Activated CD8-positive, alpha-beta memory T cell treated with anti-CD3 and anti-CD28 coated beads, Interleukin-2, amount 10 ng/mL, durations not matched to agents 7 days and 5 days (primary cell): ENCODE data around the gene C22orf31. TPM values are rescaled to one million over a fixed set of nuclear protein-coding genes. Genes with fewer than 3 reads are reported as not detected.

Experiments used
- ATAC-seq: fragments of 150-1000 bp; cut with Tn5 transposase; one replicate; pipeline ENCODE4 v1.10.0; 2021; ENCODE audit warnings: moderate library complexity
- CTCF ChIA-PET: fragments of 350-600 bp; sonication (Branson Sonifier 250); formaldehyde crosslinking; loops from one replicate; lab custom pipeline; 2021; ENCODE audit warnings: antibody characterized with exemption; lab: Charles Lee
- DNase-seq: peaks from one replicate; pipeline ENCODE4 v3.0.0-alpha.2; 2020
- H3K27ac Mint-ChIP-seq: one replicate; pipeline ENCODE4 v1.8.0; 2021; ENCODE audit warnings: mild to moderate bottlenecking, mixed read lengths
- H3K27me3 Mint-ChIP-seq: one replicate; pipeline ENCODE4 v1.8.0; 2021; ENCODE audit warnings: mixed read lengths
- H3K36me3 Mint-ChIP-seq: one replicate; pipeline ENCODE4 v1.8.0; 2021; ENCODE audit warnings: mild to moderate bottlenecking, mixed read lengths
- H3K4me1 Mint-ChIP-seq: one replicate; pipeline ENCODE4 v1.8.0; 2021; ENCODE audit warnings: mixed read lengths
- H3K4me3 Mint-ChIP-seq: one replicate; pipeline ENCODE4 v1.8.0; 2021; ENCODE audit warnings: mild to moderate bottlenecking, moderate library complexity, mixed read lengths
- H3K9me3 Mint-ChIP-seq: one replicate; pipeline ENCODE4 v1.8.0; 2022; ENCODE audit warnings: low read depth, mixed read lengths
- total RNA-seq, 2 experiments: library from RNA; stranded (reverse); gene quantifications; one replicate each; pipeline ENCODE4 v1.2.3, GENCODE V29; 2021

The C22orf31 gene
- total RNA-seq, 2 experiments from 2014 or later: not detected

DNA sequence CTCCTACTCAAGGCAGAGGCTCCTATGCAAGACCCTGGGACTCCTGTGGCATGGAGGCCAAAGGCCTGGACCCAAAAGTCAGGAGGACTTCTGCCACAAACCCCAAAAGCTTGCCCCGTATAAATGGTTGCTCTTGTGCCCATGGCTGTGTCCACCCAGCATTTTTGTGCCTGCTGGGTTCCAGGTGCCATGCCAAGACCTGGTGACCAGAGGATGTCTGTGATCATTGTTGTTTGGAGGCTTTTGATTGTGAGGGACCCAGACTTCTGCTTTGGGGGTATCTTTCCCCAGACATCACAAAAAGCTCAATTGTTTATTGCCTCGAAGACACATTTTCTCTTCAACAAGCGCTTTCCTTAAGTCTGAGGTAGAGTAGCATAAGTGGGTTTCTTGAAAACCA is 35.1 kb downstream of the C22orf31 start:
- H3K27ac Mint-ChIP-seq: no peak overlapping the region
- DNase-seq: no peak
- no peaks in the 10 kb centered on the region for H3K36me3 Mint-ChIP-seq
- H3K9me3 Mint-ChIP-seq: no peaks in the 10 kb centered on the region
- peaks cover 10% of the 10 kb centered on the region for H3K4me1 Mint-ChIP-seq
- CTCF ChIA-PET: interaction anchor here (0.5 to 1.7 kb wide), 4 partner anchors 8 to 426 kb away, joined by 3 to 4 read pairs (median 4); no protein-coding TSS in a partner anchor
- ATAC-seq: no peak
- peaks cover 77% of the 10 kb centered on the region for H3K27me3 Mint-ChIP-seq
- H3K4me3 Mint-ChIP-seq: no peak overlapping the region

DNA sequence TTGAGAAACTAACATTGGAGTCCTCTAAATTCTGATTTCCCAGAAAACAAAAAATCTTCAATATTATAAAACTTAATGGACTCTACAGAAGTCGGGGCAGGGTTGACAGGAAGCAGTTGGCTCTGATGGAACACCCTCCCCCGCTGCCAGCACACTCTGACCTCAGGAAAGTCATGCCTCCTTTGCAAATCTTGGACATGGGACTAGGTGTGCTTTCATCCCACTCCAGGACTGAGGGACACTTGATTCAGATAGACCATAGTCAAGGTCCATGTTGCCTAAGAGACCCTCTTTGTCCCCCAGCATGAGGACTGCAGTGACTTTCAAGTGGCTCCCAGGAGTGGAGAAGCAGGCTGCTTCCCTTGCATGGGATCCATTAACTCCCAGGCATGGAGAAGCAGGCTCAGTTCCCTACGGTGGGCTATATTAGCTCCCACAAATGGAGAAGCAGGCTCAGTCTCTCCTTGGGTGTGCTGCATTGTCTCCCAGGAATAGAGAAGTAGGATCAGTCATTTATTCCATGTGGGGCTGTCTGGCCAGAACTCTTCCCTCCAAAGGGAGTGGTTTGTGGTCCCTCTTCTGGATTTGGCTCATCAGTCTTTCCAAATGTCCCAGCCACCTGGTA is 38.3 kb downstream of the C22orf31 start:
- H3K4me1 Mint-ChIP-seq: no peaks in the 10 kb centered on the region
- peaks cover 2% of the 10 kb centered on the region for H3K9me3 Mint-ChIP-seq
- ATAC-seq (no peak), DNase-seq (no peak)
- no peak overlapping the region for H3K4me3 Mint-ChIP-seq
- H3K27me3 Mint-ChIP-seq: peaks cover 56% of the 10 kb centered on the region
- no peak overlapping the region for H3K27ac Mint-ChIP-seq
- H3K36me3 Mint-ChIP-seq: no peaks in the 10 kb centered on the region
- CTCF ChIA-PET: interaction anchor here (1.5 kb wide), 1 partner anchor 18 kb away, joined by 3 read pairs; no protein-coding TSS in a partner anchor

DNA sequence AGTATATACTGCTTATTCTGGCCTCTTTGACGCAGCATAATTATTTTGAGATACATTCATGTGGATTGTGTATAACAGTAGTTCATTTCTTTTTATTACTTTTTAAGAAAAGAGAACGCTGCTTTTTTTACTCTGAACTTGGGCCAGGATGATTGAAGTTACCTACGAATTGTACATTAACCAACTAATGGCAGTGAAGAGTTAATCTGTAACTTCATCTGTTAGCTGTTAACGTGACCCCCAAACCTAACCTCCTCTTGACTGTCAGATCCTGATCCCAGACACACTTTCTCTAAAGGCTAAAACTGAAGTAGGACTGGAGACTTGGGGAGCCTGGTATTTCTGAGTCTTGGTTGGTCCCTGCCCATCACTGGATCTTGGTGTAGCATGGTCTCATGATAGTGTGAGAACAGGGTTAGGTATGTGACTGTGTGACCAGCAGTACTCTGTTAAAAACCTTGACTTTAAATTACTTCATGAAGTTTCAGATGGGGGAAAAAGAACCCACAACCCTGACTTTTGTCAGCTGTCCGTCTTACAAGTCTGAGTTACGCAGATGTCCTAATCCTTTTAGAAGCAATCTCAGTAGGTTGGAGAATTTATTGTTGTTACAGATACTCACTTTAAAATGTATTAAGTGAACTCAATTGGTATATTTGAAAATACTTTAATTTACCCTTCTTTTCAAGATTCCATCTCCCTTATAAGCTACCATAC is 39.4 kb downstream of the C22orf31 start:
- Mint-ChIP-seq H3K36me3 (no peaks in the 10 kb centered on the region), H3K4me1 (no peaks in the 10 kb centered on the region), H3K27ac (no peak overlapping the region), H3K27me3 (peaks cover 55% of the 10 kb centered on the region), H3K4me3 (no peak overlapping the region), H3K9me3 (peaks cover 2% of the 10 kb centered on the region)
- DNase-seq: no peak
- CTCF ChIA-PET: interaction anchor here (1.5 kb wide), 1 partner anchor 19 kb away, joined by 3 read pairs; no protein-coding TSS in a partner anchor
- ATAC-seq: no peak

DNA sequence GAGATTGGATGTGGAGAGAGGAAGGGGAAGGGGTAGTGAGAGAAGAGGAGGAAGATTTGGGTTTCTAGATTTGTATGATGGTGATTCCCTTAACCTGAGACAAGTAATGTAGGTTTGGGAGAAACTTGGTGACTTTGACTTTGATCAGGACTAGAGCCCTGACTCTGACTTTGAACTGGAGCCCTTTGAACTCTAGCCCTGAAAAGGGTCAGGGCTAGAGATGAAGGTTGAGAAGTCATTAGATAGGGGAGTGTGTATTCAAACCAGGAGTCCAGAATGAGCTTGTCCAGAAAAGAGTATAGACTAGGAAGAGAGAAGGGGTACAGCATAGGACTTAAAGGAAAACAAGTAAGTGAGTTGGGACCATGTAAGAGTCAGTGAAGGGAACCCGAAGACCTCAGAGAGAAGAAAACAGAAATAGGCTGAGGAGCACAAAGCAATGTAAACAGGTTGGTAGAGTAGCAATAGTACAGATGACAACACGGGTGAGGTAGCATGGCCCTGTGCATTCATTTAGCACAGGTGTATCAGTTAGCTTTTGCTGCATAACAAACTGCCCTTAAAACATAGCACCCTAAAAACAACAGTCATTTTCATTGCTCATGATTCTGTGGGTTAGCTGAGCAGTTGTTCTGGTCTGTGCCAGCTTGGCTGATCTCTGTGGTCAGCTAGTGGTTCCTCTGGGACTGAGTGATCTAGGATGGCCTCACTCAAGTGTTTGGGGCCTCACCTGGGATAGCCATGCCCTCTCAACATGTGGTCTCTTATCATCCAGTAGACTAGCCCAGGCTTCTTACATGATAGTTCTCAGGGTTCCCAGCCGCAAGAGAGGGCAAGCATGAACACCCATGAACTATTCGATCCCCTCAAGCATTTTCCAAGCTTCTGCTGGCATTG is 43.1 kb downstream of the C22orf31 start:
- CTCF ChIA-PET: interaction anchor here (0.7 to 1.1 kb wide), 3 partner anchors 8 to 22 kb away, joined by 3 read pairs; no protein-coding TSS in a partner anchor
- peaks cover 47% of the 10 kb centered on the region for H3K27me3 Mint-ChIP-seq
- H3K9me3 Mint-ChIP-seq: peaks cover 2% of the 10 kb centered on the region
- H3K36me3 Mint-ChIP-seq: no peaks in the 10 kb centered on the region
- ATAC-seq (no peak), DNase-seq (no peak)
- H3K4me1 Mint-ChIP-seq: peaks cover 4% of the 10 kb centered on the region
- H3K27ac Mint-ChIP-seq: no peak overlapping the region
- H3K4me3 Mint-ChIP-seq: no peak overlapping the region

DNA sequence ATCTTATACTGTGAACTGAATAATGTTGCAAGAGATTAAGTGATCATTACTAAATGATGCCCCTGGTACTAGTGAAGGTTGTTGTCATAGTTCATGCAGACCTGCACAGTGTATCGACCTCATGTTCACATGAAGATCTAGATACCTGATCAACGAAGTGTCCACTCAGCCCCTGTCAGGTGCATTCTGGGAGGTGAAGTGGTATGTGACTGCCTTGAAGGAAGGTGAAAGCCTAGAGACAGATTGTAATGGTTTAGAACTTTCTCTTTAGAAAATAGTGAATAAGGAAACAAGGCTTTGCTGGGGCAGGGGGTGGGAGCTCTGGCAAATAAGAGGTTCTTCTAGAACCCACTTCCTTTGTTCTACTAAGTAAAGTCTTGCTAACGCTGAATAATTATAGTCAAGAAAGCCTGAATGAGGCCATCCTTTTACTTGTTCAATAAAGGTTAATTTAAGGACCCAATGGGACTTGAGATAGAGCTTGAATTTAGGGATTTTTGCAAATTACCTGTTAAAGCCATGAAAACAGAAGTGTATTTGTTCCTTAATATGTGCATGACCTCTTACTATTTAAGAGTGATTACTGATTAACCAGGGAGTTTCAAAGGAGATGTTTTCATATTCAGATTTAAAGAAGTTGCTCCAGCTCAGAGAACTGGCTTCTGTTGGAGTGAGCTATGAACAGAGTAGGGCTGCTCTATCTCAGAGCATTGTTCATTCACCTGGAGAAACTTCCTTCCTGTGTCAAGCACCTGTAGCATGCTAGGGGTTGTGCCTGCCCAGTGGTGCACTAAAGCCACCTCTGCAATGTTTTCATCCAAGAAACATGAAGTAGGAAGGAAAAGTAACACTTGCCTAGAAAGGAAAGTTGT is 45.3 kb downstream of the C22orf31 start:
- CTCF ChIA-PET: interaction anchor here (1.0 kb wide), 1 partner anchor 161 kb away, joined by 3 read pairs; no protein-coding TSS in a partner anchor
- Mint-ChIP-seq H3K36me3 (no peaks in the 10 kb centered on the region), H3K4me3 (no peak overlapping the region), H3K27ac (no peak overlapping the region), H3K4me1 (peaks cover 4% of the 10 kb centered on the region), H3K27me3 (peaks cover 36% of the 10 kb centered on the region), H3K9me3 (peaks cover 2% of the 10 kb centered on the region)
- no peak for ATAC-seq
- DNase-seq: no peak

DNA sequence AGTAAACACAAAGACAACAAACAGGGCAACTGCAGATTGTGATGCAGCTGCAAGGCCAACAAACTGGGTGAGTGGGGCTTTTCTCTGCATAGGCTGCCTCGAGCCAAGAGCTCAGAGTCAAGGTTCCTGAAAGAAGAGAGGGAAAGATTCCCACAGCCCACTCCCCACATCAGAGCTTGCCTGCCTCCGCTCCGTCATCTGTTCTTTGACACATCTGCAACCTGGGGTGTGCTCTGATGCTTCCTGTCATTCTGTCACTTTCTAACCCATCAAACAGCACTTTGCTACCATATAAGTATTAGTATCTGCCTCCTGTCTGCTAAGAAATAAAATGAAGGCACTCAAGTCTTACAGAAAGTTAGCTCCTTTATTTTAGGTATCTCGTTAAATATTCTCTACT is 46.9 kb downstream of the C22orf31 start:
- peaks cover 36% of the 10 kb centered on the region for H3K27me3 Mint-ChIP-seq
- H3K4me1 Mint-ChIP-seq: peaks cover 4% of the 10 kb centered on the region
- H3K27ac Mint-ChIP-seq: no peak overlapping the region
- peaks cover 2% of the 10 kb centered on the region for H3K9me3 Mint-ChIP-seq
- no peaks in the 10 kb centered on the region for H3K36me3 Mint-ChIP-seq
- DNase-seq (no peak), ATAC-seq (no peak)
- no peak overlapping the region for H3K4me3 Mint-ChIP-seq
- CTCF ChIA-PET: no interaction called here

DNA sequence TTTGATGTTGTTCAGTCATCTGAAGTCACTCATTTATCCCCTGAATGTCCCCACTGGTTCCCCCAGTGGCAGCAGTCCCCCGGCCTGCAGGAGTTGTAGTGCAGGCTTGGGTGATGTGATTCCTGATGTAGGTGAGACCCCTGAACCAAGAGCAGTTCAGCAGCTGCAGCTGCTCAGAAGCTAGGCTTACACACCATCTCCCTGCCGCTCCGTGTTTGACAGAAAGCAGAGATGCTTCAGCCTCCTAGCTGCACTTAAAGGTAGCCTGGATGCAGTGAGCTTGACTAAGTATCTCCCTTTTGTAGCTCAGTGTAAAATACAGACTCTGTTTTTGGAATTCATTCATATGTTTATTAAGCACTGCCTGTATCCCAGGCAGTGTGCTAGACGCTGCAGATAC is 47.3 kb downstream of the C22orf31 start:
- Mint-ChIP-seq H3K27me3 (peaks cover 34% of the 10 kb centered on the region), H3K4me1 (peaks cover 4% of the 10 kb centered on the region), H3K36me3 (no peaks in the 10 kb centered on the region), H3K9me3 (peaks cover 2% of the 10 kb centered on the region), H3K4me3 (no peak overlapping the region), H3K27ac (no peak overlapping the region)
- ATAC-seq: no peak
- CTCF ChIA-PET: no interaction called here
- no peak for DNase-seq

DNA sequence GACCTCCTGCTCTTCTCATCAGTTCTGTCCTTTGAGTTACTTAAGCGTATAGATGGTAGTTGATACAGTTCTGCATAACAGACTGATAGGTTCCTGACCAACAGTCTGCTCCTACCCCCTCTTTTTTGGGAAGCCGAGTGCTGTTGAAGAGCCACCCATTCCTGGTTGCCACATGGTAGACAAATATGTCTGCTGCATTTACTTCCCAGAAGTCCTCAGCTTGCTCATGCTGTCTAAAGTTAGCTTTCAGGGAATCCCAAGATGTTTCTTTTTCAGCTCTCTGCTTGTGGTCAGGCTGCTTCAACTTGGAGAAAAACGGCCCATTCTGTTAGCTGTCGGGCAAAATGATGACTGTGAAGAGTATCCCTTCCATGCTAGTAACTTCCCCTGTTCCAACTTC is 48.7 kb downstream of the C22orf31 start:
- ATAC-seq (no peak), DNase-seq (no peak)
- peaks cover 22% of the 10 kb centered on the region for H3K27me3 Mint-ChIP-seq
- H3K9me3 Mint-ChIP-seq: no peaks in the 10 kb centered on the region
- peaks cover 4% of the 10 kb centered on the region for H3K4me1 Mint-ChIP-seq
- CTCF ChIA-PET: interaction anchor here (1.8 kb wide), 1 partner anchor 28 kb away, joined by 4 read pairs; no protein-coding TSS in a partner anchor
- H3K4me3 Mint-ChIP-seq: no peak overlapping the region
- H3K27ac Mint-ChIP-seq: no peak overlapping the region
- H3K36me3 Mint-ChIP-seq: no peaks in the 10 kb centered on the region

DNA sequence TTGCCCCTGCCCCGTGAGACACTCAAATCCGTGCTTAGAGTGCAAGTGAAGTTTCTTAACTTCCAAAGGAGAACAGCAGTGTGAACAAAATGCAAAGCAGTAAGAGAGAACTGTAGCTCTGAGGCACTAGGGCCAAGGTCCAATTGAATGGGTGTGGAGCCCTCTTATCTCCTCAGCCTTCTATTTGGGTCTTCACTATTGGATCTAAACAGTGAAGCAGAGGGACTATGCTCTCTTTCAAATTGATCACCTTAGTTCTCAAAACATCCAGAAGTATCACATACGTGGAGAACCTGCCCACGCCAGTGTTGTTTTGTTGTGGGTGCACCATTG is 49.6 kb downstream of the C22orf31 start:
- H3K27ac Mint-ChIP-seq: no peak overlapping the region
- H3K4me1 Mint-ChIP-seq: peaks cover 4% of the 10 kb centered on the region
- peaks cover 14% of the 10 kb centered on the region for H3K27me3 Mint-ChIP-seq
- H3K4me3 Mint-ChIP-seq: no peak overlapping the region
- ATAC-seq: no peak
- no peak for DNase-seq
- CTCF ChIA-PET: interaction anchor here (1.2 to 1.8 kb wide), 2 partner anchors 29 to 234 kb away, joined by 4 read pairs; no protein-coding TSS in a partner anchor
- no peaks in the 10 kb centered on the region for H3K36me3 Mint-ChIP-seq
- no peaks in the 10 kb centered on the region for H3K9me3 Mint-ChIP-seq

DNA sequence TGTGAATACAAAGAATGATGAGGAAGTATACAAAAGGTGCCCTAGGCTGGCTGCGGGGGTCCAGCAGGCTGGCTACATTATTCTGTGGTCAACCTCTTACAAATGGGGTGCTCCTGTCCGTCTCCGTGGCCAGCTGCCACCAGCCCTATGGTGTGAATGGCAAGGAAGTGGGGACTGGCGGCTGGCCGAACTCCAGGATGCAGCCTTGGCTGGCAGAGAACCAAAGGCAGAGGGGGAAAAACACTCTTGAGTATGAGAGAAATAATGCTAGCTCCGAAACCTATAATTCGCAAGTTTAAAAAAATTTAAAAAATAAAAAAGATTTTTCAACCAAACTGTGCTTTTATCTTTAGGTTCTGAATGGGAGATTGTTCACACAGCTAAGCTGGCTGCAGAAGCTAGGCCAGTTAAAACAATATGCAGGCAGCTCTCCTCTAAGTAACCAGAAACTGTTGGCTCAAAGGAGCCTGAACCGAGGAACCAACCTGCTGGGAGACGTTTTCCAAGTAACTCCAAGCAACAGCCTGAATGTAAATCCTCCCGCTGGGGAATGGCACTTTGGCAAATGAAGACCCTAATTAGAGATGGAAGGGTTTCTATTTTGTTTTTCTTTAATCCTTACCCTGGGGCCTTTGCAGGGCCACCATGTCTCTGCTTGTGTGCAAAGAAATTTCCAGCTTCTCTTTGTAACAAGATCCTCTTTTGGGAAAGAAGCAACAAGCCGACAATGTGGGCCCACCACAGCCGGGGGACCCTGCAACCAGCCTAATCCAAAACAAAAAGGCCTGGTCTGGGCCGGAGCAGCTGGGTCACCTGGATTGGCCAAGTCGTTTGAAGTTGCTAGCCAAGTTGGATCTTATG is 50.2 kb downstream of the C22orf31 start:
- Mint-ChIP-seq H3K27ac (no peak overlapping the region), H3K4me1 (peaks cover 4% of the 10 kb centered on the region), H3K9me3 (no peaks in the 10 kb centered on the region), H3K27me3 (peaks cover 13% of the 10 kb centered on the region), H3K36me3 (no peaks in the 10 kb centered on the region), H3K4me3 (no peak overlapping the region)
- CTCF ChIA-PET: interaction anchor here (1.2 to 1.8 kb wide), 2 partner anchors 29 to 235 kb away, joined by 4 read pairs; no protein-coding TSS in a partner anchor
- DNase-seq: no peak
- no peak for ATAC-seq

DNA sequence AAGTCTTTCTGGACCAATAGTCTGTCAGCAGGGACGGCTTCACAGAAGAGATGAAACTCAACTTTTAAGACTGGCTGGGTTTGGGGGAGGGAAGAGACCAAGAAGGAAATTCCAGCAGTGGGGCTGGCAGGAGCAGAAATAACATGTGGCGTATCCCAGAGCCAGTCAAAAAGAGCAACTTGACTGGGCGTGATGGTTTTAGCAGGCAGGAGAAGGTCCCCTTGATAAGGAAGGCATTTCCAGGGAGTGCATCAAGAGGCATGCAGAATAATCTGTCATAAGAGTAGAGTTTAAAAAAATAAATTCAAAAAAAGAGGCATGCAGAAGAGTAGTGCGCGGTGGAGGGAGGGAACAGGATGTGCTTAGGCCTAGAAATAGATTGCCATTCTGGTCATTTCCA is 52.5 kb downstream of the C22orf31 start:
- Mint-ChIP-seq H3K4me1 (no peaks in the 10 kb centered on the region), H3K27me3 (peaks cover 26% of the 10 kb centered on the region), H3K4me3 (no peak overlapping the region), H3K27ac (no peak overlapping the region), H3K36me3 (no peaks in the 10 kb centered on the region), H3K9me3 (no peaks in the 10 kb centered on the region)
- ATAC-seq (no peak), DNase-seq (no peak)
- CTCF ChIA-PET: no interaction called here
